GM18867 (cell line): Measurements from ENCODE around the gene USP12.
"Not testable (repeated sequence)": the region's sequence is repeated elsewhere in the genome, so short reads cannot be mapped to it uniquely, and the experiment has no call there.

ENCODE experiments used
- ATAC-seq: cut with Tn5 transposase; IDR thresholded peaks from one replicate; pipeline ENCODE4 v1.9.1; 2021; ENCODE audit warnings: mild to moderate bottlenecking, moderate library complexity; ENCODE audit not compliant: unreplicated experiment

USP12 gene

GRCh38 chr13:27158335-27158734, 13.3 kb downstream of the USP12 start:
- ATAC-seq = no peak

- peak; percentile 52 for ATAC-seq
These were observed 19.6 kb downstream of the USP12 start for GRCh38 chr13:27151798-27152599.

- no peak for ATAC-seq
These were observed 21.9 kb downstream of the USP12 start for GRCh38 chr13:27149702-27150101.

DNA sequence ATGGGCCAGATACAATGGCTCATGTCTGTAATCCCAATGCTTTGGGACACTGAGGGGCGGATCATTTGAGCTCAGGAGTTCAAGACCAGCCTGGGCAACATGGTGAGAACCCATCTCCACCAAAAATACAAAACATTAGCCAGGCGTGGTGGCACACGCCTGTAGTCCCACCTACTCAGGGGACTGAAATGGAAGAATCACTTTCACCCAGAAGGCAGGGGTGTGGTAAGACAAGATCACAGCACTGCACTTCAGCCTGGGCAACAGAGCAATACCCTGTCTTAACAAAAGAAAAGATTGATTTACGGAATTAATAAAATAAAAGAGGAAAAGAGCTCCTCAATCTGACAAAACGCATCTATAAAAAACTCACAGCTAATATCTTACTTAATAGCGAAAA, 22.7 kb downstream of the USP12 start:
- no peak for ATAC-seq

GRCh38 chr13:27147530-27148170, 24.0 kb downstream of the USP12 start:
- ATAC-seq = peak; percentile 57

DNA sequence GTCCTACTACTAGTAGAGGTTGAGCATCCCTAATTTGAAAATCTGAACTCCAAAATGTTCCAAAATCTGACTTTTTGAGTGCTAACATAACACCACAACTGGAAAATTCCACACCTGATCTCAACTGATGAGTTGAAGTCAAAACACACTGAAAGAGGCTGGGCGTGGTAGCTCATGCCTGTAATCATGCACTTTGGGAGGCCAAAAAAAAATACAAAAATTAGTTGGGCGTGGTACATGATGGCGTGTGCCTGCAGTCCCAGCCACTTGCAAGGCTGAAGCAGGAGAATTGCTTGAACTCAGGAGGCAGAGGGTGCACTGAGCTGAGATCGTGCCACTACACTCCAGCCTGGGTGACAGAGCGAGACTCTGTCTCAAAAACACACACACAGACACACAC, 29.9 kb downstream of the USP12 start:
- ATAC-seq = no peak

DNA sequence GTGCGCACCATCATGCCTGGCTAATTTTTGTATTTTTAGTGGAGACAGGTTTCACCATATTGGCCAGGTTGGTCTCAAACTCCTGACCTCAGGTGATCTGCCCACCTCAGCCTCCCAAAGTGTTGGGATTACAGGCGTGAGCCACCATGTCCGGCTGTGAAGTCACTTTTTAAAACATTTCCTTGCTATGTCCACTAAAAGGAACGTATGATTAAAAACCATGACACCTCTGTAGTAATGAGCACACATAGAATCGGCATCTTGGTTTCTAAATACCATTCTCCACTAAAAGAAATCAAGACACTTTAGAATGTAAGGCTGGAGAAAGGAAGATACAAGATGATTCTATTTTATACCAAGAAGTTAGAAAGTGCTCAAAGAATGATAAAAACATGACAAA, 30.5 kb downstream of the USP12 start:
- not testable (repeated sequence) for ATAC-seq

GRCh38 chr13:27140060-27140459, 31.6 kb downstream of the USP12 start:
- peak; percentile 63 for ATAC-seq

- ATAC-seq = no peak
These were observed 32.0 kb downstream of the USP12 start for GRCh38 chr13:27139565-27139964.

- ATAC-seq = no peak
These were observed 33.0 kb downstream of the USP12 start for GRCh38 chr13:27138457-27139093.

DNA sequence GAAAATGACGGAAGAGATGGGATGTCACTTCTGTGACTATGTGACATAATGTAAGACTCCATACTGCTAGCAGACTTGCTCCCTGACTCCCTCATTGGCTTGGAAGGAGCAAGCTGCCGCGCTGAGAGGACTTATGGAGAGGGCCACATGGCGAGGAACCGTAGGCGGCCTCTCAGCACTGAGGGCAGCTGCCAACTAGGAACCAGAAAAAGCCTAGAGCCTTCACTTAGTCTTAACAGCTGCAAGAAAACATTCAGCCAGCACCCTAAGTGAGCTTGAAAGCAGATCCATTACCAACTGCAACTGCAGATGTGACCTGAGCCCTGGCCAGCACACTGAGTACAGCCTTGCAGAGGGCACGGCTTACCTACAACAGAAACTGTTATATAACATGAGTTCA, 33.9 kb downstream of the USP12 start:
- no peak for ATAC-seq

GRCh38 chr13:27135023-27135422, 36.6 kb downstream of the USP12 start:
- no peak for ATAC-seq

DNA sequence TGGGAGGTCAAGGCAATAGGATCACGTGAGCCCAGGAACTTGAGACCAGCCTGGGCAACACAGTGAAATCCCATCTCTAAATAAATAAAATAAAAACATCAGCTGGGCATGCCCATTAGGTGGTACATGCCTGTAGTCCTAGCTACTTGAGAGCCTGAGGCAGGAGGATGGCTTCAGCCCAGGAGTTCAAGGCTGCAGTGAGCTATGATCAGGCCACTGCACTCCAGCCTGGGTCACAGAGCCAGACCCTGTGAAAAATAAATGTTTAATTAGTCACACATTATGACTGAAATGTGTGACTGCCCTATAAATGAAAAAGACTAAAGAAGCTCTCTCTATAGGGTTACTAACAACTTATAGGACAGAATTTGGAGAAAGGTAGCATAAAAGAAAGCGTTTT, 37.7 kb downstream of the USP12 start:
- ATAC-seq = no peak

GRCh38 chr13:27132538-27132937, 39.1 kb downstream of the USP12 start:
- peak; percentile 42 for ATAC-seq

DNA sequence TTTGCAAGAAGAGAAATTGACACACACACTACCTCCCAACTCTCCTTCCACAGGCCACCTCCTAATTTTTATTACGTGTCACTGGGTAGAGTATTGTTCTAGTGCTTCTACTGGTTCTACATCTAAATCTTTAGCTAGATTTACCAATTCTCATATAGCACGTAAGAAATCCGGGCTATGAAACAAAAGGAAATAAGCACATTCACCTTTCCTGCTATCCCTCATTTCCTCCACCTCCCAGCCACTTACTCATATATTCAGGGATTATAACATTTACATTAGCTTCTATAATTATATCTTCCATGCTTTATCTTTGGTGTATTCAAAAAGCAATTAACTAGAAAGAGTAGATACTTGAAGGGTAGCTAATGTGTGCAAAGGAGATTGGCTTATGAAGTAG, 39.7 kb downstream of the USP12 start:
- ATAC-seq = no peak

- peak; percentile 89 for ATAC-seq
These were observed 40.5 kb downstream of the USP12 start for GRCh38 chr13:27130979-27131623.

- no peak for ATAC-seq
These were observed 41.2 kb downstream of the USP12 start for GRCh38 chr13:27130223-27130978.

DNA sequence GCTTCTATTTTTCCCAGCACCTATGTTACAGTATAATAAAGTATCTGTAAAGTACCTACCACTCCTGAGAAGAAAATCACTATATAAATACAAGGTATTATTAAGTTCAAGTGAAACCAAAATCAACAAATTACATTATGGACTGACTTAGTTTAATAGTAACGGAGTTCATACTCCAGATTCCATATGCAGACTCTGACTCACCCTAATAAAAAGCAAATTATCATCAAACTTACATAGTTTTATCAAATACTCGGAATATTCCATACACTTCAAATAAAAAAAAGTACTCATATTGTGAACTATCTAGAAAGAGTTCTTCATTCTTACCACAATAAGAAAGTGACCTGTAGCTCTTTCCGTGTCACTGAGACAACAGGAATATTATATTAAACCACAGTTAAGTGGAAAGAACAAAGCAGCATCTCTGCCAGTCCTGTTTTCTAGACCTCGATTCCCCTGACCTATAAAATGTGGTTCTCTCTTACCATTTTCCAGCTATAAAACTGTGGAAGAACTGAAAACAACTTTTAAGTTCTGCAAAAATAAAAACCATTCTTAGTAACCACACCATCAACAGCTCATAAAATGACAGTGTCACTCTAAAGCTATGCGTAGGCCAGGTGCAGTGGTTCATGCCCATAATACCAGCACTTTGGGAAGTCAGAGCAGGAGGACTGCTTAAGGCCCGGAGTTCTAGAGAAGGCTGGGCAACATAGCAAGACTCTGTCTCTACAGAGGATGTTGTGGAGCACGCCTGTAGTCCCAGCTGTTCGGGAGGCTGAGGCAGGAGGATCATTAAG, 42.6 kb downstream of the USP12 start:
- ATAC-seq = no peak

DNA sequence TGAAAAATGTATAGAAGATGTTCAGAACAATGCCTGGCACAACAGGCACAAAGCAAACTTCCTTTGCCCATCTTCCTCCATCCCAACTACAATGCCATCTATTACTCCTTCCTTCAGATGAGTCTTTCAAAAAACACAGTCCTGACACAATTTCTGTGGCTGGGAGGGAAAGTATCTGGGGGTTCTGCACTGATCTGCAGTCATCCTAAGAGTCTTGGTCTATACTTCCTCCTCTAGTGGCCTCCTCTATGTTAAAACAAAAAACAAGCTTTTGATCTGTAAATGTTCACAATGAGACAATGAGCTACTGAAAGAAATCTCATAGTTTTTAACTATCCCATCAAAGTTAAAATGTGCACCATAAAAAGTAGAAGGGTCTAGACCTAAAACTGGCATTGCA, 44.8 kb downstream of the USP12 start:
- ATAC-seq = no peak
